GM21423 (cell line): Measurements from ENCODE around the gene HOXC11.

Experiments used
- ATAC-seq: cut with Tn5 transposase; IDR thresholded peaks from one replicate; pipeline ENCODE4 v1.9.1; 2021; ENCODE audit warnings: mild to moderate bottlenecking, moderate library complexity; ENCODE audit not compliant: unreplicated experiment

Gene HOXC11

DNA sequence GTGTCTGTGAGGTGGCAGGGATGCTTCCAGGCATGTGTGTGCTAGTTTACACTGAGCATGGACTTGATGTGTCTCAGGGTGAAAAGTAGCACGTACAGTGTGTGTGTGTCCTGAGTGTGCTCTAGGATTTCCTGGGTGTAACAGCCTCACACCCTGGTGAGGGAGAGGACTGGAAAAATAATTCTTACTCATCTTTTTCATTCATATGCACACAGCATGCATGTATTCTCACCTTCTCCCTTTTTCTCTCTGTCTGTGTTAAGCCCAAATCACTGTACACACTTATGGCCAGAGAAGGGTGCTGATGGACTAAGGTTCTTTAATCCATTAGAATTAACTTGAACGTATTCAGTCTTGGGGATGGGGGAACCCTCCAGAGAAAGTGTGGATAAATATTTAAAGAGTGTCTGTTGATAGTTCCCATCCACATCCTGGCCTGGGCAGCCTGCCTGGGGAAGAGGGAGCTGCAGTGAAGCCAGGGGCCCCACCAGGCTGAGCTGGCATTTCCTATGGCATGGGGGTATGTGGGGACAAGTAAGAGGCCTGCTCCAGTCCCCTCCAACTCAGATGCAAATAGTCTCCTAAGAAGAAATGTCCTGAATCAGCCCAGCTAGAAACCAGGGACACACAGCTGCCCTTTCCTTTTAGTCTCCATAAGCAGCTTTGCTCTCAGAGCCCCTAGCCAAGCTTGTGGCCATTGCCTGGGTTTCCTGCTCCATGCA, 34.8 kb downstream of the HOXC11 start:
- ATAC-seq: no peak

DNA sequence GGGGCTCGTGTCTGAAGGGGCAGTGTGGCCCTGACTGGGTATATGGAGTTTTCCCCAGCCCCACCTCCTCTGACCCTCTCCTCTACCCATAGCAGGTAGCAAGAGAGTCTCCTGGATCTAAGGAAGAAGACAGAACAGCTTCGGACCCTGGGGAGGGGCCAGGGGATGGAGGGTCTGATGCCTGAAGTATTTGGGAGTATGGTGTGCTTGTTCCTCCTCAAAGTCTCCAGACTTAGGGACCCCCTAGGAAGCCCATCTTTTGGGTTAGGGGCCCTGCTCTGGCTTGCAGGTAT, 35.3 kb downstream of the HOXC11 start:
- ATAC-seq: no peak

DNA sequence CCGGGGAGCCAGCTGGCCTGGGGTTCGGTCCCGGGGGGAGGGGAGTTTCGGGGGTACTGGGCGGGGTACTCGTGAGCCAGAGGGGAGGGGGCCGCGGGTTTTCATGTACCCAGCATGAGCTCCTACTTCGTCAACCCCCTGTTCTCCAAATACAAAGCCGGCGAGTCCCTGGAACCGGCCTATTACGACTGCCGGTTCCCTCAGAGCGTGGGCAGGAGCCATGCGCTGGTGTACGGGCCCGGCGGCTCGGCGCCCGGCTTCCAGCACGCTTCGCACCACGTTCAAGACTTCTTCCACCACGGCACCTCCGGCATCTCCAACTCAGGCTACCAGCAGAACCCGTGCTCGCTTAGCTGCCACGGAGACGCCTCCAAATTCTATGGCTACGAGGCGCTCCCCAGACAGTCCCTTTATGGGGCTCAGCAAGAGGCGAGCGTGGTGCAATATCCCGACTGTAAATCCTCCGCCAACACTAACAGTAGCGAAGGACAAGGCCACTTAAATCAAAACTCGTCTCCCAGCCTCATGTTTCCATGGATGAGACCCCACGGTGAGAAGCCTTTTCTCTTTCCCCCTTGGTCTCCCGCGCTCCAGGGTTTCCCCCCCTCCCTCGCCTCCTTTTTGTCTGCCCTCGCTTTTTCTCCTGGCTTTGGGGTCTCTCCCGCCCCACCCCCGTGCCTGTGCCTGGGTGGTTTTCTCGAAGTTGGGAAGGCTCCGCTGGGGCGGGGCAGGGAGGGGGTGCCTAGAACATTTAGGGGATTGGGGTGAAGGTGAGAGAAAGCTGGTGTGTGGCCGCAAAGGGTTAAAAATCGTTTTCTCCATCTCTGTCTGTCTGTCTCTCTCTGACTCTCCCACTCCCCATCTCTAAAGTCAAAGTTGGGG, 36.5 kb downstream of the HOXC11 start:
- no peak for ATAC-seq

DNA sequence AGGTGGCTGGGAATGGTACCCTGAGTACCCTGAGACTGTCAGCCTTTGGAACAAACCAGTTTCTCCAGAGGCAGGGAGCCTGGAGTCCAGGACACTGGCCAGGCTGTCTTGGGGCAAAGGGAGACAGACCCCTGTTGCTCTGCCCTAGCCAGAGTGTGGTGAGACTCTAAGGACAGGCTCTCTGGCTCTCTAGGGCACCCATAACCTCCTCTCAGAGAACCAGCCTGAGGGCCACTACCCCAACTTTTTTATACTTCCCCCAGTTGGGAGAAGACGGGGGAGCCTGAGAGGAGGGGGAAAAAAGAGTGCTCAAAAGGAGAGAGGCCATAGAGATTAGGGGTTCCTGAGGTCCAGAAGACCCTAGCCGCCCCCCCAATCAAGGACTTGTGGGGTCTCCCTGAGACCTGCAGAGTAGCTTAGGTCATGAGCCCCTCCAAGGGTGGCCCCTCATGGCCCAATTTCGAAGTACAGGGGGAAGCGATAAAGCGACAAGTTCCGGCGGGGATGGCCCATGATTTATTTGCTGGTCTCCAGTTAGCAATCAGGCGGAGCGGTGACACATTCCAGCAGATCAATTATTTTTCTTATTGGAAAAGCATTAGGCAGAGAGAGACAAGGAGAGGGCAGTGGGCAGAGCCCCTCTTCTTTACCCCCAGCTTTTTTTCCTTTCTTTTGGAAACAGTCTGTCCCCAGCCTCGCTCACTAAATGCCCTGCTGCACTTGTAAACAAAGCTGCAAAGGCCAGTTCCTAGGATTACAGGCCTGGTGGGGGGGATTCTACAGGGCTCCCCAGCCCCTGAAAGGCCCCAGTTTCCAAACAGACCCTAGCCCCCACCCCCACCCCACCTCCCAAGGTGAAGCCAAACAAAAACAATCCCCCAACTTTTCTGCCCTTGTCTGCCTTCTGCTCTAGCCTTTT, 37.4 kb downstream of the HOXC11 start:
- no peak for ATAC-seq

DNA sequence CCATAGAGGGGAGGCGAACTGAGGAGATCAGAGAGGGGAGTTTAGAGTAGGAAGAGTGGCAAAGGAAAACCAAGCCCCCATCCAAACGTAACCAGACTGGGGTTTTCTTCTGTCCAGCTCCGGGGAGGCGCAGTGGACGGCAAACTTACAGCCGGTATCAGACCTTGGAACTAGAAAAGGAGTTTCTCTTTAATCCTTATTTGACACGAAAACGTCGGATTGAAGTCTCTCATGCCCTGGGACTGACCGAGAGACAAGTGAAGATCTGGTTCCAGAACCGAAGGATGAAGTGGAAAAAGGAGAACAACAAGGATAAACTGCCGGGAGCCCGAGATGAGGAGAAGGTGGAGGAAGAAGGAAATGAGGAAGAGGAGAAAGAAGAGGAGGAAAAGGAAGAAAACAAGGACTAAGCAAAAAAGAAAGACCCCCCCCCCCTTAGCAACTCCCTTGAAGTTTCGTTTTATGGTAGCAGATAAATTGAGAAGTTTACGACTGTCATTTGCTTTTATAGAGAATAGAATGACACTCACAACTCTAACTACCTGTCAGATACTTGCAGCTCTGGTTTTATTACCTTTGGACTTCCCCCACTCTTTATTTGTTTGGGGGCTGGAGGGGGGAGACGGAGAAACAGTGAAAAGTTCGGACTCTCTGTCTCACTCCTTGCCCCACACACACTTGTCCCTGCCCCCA, 38.2 kb downstream of the HOXC11 start:
- ATAC-seq: no peak

DNA sequence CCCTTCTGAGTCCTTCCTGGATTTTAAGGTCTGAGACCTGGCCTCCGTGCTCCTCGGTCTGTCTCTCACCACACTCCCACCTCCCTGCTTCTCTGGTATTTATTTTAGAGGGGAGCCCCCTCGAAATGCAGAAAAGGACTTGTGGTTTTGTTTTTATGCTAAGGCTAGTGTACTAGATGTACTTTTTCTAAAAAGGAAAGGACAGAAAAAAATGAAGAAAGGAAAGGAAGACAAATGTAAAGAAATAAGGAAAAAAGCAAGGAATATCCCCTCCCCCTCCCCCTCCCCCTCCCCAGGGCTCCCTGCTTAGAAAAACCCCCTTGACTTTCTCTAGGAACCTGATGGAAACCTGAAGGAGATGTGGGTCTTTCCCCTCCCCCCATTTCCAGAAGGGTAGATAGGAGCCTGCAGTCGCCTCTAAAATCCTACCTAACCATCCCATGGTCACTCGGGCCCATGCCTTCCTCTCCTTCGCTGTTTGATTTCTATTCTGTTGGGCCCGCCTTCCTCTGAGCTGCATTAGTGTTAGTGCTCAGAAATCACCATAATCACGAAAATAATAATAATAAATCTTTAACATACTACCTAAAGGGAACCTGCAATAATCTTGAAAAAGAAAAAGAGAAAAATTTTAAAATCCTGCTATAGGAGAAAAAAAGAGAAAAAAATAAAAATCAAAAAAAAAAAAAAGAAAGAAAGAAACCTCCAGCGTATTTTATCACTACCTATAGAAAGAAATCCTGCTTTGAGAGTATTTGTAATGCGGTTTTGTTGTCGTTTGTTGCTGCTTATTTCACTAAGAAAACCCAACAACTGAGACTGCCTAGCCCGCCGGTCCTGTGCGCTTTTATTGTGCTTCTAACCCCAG, 39.0 kb downstream of the HOXC11 start:
- ATAC-seq: no peak

DNA sequence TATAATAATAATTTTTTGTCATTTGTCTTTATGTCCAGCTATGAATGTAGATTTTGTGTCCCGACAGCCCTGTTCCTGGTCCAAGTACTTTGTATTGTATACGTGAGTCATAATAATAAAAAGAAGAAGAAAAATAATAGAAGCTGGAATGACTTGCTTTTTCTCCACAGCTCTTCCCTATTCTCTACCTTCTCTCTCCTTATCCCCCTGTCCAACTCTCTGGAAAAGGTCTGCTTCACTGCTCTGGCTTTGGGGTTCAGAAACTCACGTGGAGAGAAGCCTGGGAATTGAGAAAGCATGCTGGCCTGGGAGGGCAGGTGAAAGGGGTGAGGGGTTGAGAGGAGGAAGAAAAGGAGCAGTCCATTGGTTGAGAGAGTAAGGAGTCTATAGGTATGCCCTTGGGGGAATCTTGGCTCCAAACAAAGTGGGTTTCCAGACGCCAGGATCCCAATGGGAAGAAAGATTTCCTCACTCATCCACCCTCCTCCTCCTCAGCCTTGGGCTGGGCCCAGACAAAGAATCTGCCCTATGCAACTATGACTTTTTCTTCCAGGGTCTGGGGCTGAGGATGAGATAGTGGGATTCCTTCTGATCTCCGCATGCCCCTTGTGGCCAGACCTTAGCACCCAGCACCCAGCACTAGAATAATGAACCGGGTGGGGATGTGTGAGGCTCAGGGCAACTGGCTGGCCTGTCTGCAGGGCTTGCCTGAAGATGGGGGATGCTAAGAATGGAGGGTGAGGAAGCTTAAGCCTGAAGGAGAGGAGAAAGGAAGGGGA, 39.9 kb downstream of the HOXC11 start:
- ATAC-seq: no peak

DNA sequence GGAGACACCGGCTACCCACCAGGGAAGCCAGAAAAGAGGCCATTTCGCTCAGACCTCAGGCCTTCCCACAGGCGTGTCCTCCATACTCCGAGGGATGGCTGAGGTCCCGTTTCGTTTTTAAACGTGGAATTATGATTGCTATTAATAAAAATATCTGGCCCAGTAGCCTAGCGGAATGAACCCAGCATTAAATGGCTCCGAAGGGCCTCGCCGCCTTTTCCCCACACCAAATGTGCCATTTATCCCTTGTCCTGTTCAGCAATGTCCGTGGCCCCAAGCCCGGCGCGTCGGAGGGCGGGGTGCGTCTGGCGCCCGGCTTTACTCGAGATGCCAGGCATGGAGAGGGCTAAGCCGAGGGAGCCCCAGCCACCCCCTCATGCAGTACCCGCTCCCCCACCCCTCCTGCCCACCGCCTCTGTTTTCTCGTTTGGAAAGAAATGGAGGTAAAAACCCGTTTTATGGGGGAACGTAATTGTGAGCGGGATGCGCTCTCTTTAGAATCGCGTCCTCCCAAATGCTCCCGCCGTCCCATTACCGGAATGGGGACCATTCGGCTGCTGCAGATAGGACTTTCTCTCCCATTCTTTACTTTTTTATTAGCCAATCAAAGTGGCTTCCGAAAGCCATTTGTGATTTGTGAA, 41.6 kb downstream of the HOXC11 start:
- no peak for ATAC-seq

DNA sequence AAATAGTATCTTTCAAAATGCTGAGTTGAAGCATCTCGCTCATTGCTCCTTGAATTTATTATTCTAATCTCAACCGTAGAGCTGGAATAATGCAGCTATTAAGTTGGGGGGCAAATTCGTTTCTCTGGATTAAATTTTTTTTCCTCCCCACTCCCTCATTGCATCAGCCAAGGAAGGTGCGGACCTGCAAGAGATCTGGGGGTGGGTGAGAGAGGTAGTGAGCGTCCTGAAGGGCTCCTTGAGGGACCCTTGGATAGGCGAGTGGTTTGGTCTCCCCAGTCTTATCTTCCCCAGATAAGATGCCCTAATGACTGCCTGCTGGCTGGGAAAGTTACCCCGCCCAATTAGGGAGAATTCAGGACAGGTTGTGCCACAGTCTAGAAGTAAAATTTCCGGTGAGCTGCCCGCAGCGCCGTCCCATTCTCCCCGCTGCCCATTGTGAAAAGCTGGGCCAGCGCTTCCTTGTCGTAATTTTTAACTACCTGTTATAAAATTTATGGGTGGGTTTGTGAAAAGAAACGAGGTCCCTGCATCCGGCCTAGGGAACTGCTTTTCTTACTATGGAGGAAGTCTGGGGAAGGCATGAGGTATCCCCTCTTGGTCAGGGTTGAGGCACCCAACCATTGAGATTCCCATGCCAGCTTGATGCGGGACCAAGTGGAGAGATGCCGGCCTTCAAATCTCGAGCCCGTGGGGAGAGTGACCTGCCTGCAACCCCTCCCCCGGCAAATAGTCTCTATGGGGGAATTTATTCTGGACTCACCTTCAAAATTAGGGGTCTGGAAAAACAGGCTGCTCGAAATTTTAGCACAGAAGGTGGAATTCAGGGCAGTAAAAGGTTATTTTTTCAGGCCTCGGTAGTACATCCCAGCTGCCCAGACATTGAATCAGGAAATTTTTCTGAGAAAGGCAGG, 42.3 kb downstream of the HOXC11 start:
- no peak for ATAC-seq

DNA sequence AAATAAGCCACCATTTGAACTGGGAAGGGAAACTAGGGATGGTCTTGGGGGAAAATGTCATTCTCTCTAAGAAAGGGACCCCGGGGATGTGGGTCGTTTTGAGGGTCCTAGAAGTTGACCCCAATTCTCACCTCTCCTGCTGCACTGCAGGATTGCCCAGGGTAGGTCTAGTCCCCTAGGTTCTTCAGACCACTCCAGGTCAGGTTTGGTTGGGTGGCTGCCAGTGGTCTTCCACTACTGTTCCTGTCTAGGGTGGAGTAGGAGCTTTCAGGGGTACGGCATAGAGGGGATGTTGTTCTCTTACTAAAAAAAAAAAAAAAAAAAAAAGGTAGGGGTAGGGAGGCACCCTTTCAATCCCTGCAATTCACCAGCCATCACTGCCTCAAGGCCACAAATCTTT, 43.1 kb downstream of the HOXC11 start:
- ATAC-seq: no peak

DNA sequence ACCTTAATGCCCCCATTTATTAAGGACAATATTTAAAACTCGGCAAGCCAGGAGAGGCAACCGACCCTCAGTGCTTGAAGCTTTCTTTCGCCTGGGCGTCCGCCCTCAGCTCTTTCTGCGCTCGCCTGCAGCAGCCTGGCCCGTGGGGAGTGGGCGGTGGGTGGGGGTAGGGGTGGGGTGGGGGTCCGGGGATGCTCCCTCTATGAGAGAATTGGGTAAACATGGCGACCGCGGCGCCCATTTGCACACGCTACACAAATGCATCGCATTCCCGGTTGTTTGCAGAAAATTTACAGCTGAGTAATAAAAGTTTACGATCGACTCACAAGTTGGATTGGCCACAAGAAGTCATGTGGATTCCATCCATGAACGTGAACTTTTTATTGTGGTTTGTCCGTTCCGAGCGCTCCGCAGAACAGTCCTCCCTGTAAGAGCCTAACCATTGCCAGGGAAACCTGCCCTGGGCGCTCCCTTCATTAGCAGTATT, 43.6 kb downstream of the HOXC11 start:
- ATAC-seq: no peak

DNA sequence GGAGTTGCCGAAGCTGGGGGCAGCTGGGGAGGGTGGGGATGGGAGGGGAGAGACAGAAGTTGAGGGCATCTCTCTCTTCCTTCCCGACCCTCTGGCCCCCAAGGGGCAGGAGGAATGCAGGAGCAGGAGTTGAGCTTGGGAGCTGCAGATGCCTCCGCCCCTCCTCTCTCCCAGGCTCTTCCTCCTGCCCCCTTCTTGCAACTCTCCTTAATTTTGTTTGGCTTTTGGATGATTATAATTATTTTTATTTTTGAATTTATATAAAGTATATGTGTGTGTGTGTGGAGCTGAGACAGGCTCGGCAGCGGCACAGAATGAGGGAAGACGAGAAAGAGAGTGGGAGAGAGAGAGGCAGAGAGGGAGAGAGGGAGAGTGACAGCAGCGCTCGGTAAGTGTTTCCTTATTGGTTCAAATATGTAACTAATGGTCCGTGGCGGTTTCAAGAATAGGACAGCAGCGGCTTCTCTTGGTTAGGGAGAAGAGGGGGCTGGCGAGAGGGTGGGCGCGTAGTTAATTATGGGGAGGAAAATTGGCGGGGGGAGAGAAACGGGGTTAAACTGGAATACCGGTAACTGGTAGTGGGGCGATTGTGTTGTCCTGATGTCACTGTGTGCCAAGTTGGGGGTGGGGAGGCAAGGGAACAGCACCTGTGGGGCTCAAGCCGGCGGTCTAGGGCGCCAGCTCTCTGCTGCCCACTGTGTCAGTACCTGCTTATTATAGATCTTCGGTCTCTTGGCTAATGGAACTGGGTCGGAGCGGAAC, 44.3 kb downstream of the HOXC11 start:
- peak; percentile 37 for ATAC-seq

DNA sequence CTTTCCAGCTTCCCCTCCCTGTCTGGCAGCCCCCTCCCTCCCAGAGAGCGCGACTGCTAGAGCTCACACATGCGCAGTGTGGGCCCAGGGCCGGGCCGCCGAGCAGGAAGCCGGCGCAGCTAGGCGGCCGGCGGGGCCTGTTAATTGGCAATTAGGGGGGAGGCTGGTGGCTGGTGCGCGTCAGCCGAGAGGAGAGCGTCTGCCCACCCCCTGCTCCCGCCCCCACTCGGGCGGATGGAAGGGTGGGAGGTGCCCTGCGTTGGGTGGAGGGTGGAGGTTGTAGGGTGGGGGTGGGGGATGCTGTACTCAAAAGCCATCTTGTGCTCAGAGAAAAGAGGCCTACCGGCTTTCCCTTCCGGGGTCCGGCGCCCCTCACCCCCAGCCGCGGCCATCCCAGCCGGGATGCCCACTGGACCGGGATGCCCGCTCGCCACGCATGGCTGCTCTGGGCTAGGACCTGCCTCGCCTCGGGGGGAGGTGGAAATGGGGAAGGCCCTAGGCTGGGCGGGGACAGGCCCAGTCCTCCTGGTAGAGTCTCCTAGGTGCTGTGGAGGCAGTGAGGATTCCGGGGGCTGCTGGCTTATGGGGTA, 45.0 kb downstream of the HOXC11 start:
- ATAC-seq: peak; percentile 75

DNA sequence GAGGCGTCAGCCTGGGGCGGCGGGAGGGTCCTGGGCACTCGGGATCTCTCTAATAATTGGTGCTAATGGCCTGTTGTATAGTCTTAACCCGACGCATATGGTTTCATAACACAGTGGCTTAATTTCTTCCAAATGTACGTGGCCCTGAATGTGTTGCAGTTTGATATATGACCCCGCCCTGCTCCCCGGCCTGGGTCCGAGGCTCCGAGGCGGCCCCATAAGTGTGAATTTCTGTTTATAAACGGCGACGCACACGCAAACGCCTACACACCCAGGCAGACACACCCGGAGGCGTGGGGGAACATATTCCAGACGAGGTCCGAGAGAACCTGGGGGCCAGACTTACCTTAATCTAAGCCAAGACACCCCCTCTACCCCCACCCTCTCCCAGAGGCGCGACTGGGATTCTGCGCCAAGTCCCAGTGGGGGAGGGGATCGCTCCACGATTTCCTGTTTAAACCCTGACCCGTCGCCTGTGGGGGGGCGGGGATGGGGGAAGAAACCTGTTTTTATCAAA, 45.6 kb downstream of the HOXC11 start:
- no peak for ATAC-seq

DNA sequence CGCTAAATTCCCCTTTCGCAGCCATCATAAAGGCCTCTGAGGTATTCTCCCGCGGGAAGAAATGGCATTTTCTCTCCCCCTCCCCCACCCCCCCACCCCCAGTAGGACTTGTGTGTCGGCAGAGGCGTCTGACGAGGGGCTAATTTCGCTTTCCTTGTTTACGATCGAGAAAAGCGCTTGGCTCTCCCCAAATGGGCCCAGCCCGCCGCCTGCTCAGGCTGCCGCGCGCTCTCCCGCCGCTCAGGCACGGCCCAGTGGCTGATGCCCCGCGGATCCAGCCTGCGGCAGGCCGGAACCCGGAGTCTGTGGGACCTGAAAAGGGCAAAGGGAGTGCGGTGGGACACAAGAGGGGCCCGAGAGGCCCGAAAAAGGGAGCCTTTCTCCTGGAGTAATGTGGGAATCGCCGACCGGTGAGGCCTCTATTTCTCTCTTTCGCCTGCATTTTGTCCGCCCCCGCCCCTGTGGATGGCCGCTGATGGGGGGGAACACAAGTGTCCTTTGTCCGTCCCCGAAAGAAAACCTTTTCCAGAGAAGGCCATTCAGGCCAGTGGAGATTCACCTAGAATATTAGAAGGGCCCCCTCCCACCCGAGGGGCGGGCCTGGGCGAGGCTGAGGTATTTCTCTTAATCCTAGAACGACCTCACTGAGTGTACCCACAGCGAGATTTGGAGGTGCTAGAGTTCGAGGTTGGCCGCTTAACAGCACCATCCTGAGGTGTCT, 46.3 kb downstream of the HOXC11 start:
- ATAC-seq: no peak
